KOPT-K1 (cell line): ENCODE results near the gene CSNK2A3.

Experiments
- H3K27ac ChIP-seq: fragments of 200-600 bp; sonication (generic); 2 replicates; pipeline ENCODE4 v1.5.1; 2016; ENCODE audit warnings: antibody characterized with exemption, mild to moderate bottlenecking, low read depth, low read length; ENCODE audit not compliant: poor library complexity, severe bottlenecking
- H3K36me3 ChIP-seq: fragments of 200-600 bp; sonication (generic); 2 replicates; pipeline ENCODE4 v1.5.1; 2017; ENCODE audit warnings: antibody characterized with exemption, mild to moderate bottlenecking, low read length, moderate library complexity; ENCODE audit not compliant: insufficient read depth
- H3K9me3 ChIP-seq: fragments of 200-600 bp; sonication (generic); 2 replicates; pipeline ENCODE4 v1.5.1; 2017; ENCODE audit warnings: antibody characterized with exemption, low read length, mild to moderate bottlenecking; ENCODE audit not compliant: insufficient read depth, poor library complexity, severe bottlenecking

The CSNK2A3 gene

GRCh38 chr11:11306855-11307254 lies 46.2 kb downstream of the CSNK2A3 start:
- no peak overlapping the region for H3K27ac ChIP-seq
- no peaks in the 10 kb centered on the region for H3K36me3 ChIP-seq
- no peaks in the 10 kb centered on the region for H3K9me3 ChIP-seq

DNA sequence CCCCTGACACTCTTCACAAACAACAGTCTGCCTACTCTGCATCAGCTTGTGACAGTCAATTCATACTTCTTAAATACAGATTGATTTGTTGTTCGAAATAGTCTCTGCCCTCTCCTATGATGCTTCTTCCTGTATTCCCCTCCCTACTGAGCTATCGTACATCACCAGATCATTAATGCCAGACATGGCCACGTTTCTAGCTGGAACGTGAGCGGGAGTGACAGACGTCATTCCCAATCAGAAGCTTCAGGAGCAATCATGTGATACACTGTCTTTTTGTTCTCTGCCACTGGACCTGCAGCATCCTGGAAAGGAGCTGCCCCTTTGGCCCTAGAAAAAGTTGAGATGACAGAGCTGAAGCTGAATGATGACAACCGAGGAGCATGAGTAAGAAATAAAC lies 48.5 kb downstream of the CSNK2A3 start:
- Histone ChIP-seq H3K27ac (no peak overlapping the region), H3K36me3 (no peaks in the 10 kb centered on the region), H3K9me3 (no peaks in the 10 kb centered on the region)

DNA sequence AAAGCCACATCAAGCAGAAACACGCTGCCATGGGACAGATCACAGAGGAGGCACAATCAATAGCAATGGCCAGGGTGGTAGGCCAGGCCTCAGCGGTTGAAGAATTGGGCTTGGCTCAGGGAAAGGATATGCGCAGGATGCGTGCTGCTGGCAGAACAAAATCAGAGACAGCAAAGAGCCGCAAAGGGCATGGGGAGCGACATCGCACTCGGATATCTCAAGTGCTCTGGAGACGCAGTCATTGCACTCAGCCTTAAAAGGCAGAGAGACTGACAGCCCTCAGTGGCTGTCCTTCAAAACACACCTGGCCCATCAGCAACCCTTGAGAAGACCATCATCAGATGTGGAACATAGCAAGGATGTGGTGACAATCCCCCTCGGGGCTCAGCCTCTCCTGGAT lies 50.5 kb downstream of the CSNK2A3 start:
- H3K36me3 ChIP-seq, result no peaks in the 10 kb centered on the region
- no peak overlapping the region for H3K27ac ChIP-seq
- H3K9me3 ChIP-seq, result no peaks in the 10 kb centered on the region
